OCI-LY7 (cell line): Measurements from ENCODE around the gene POLD2. TPM values are rescaled to one million over a fixed set of nuclear protein-coding genes. Genes with fewer than 3 reads are reported as not detected.
"Not testable (repeated sequence)": the region's sequence is repeated elsewhere in the genome, so short reads cannot be mapped to it uniquely, and the experiment has no call there.

Experiments
- BruUV-seq: library from RNA; stranded (reverse); fragments of 400-500 nt; replicated peaks from 2 replicates; lab custom pipeline; 2021; lab: Mats Ljungman, UMichigan
- CTCF ChIA-PET: fragments of 300-600 bp; sonication (Branson Sonifier 250); formaldehyde crosslinking; loops from one replicate; lab custom pipeline; 2022; ENCODE audit warnings: antibody characterized with exemption; ENCODE audit not compliant: unreplicated experiment; lab: Charles Lee
- POLR2A ChIA-PET: fragments of 300-600 bp; sonication (Branson Sonifier 250); formaldehyde crosslinking; loops from one replicate; lab custom pipeline; 2022; ENCODE audit warnings: antibody characterized with exemption; lab: Charles Lee
- DNase-seq: peaks from one replicate; pipeline ENCODE4 v3.0.0-alpha.2; 2015; ENCODE audit warnings: low spot score
- H2AFZ ChIP-seq: fragments of 200-600 bp; sonication (generic), shearing (Covaris generic); 2 replicates; pipeline ENCODE4 v1.6.1; 2014; ENCODE audit warnings: mild to moderate bottlenecking, antibody characterized with exemption, low read length, moderate library complexity
- H3K27ac ChIP-seq: fragments of 200-600 bp; sonication (generic); 2 replicates; pipeline ENCODE4 v1.5.1; 2014; ENCODE audit warnings: mixed run types, low read depth, mild to moderate bottlenecking, moderate library complexity, low read length, inconsistent platforms; ENCODE audit not compliant: poor library complexity, severe bottlenecking
- H3K36me3 ChIP-seq: fragments of 200-600 bp; sonication (generic); 2 replicates; pipeline ENCODE4 v1.6.1; 2014; ENCODE audit warnings: mild to moderate bottlenecking, antibody characterized with exemption, low read length, moderate library complexity, mixed read lengths; ENCODE audit not compliant: insufficient read depth
- H3K4me1 ChIP-seq: fragments of 200-600 bp; sonication (generic); 2 replicates; pipeline ENCODE4 v1.5.1; 2014; ENCODE audit warnings: mild to moderate bottlenecking, low read length; ENCODE audit not compliant: insufficient read depth, poor library complexity, severe bottlenecking
- H3K4me2 ChIP-seq: fragments of 200-600 bp; sonication (generic); 2 replicates; pipeline ENCODE4 v1.6.1; 2014; ENCODE audit warnings: mild to moderate bottlenecking, low read length
- H3K4me3 ChIP-seq: fragments of 200-600 bp; sonication (generic); 2 replicates; pipeline ENCODE4 v1.5.1; 2014; ENCODE audit warnings: mild to moderate bottlenecking, low read depth, low read length; ENCODE audit not compliant: poor library complexity, severe bottlenecking
- H3K79me2 ChIP-seq: fragments of 200-600 bp; sonication (generic); 2 replicates; pipeline ENCODE4 v1.6.1; 2016; ENCODE audit warnings: low read depth, mild to moderate bottlenecking, low read length, moderate library complexity, mixed read lengths; ENCODE audit not compliant: insufficient read depth
- H3K9me2 ChIP-seq: fragments of 200-600 bp; sonication (generic); 2 replicates; pipeline ENCODE4 v1.6.1; 2016; ENCODE audit warnings: mild to moderate bottlenecking, low read length, mixed read lengths; ENCODE audit not compliant: insufficient read depth
- H3K9me3 ChIP-seq: fragments of 200-600 bp; sonication (generic); 2 replicates; pipeline ENCODE4 v1.6.1; 2014; ENCODE audit warnings: mild to moderate bottlenecking, mixed run types, low read length, mixed read lengths
- H4K20me1 ChIP-seq: fragments of 200-600 bp; sonication (generic); 2 replicates; pipeline ENCODE4 v1.6.1; 2014; ENCODE audit warnings: mild to moderate bottlenecking, antibody characterized with exemption, low read length, moderate library complexity, mixed read lengths; ENCODE audit not compliant: insufficient read depth
- CTCF ChIP-seq: fragments of 200-600 bp; sonication (generic); conservative IDR thresholded peaks from 2 replicates; pipeline ENCODE4 v1.5.1; 2014; ENCODE audit warnings: mild to moderate bottlenecking, antibody characterized with exemption, low read length, moderate library complexity, mixed read lengths
- EZH2phosphoT487 ChIP-seq: fragments of 200-600 bp; sonication (generic); IDR thresholded peaks from 2 replicates; pipeline ENCODE4 v1.6.1; 2018; ENCODE audit warnings: low read depth, borderline replicate concordance, mild to moderate bottlenecking, mixed run types, antibody characterized with exemption, low read length, moderate library complexity, mixed read lengths
- intact Hi-C: fragments of 100-400 bp; cut with micrococcal nuclease; formaldehyde crosslinking; loops from one replicate; pipeline ENCODE4 v1.10.0; 2022; ENCODE audit not compliant: unreplicated experiment
- total RNA-seq, 2 experiments: library from RNA; depleted of rRNA in 1 of 2; stranded (reverse); fragments of >200 nt in 1 of 2; shearing (Covaris generic) in 1 of 2; gene quantifications; 2 replicates each; pipeline ENCODE4 v1.2.3, GENCODE V29; 2014 to 2022

The POLD2 gene
- total RNA-seq, 2 experiments from 2014 or later, result 230 to 261 TPM

GRCh38 chr7:44172352-44172751 lies 49.0 kb upstream of the POLD2 start:
- DNase-seq, result no peak
- TF ChIP-seq CTCF (no peak), EZH2phosphoT487 (no peak)
- H3K4me2 ChIP-seq, result no peak overlapping the region
- ChIA-PET POLR2A (no interaction called here), CTCF (no interaction called here)
- H3K4me3 ChIP-seq, result no peak overlapping the region
- H3K4me1 ChIP-seq, result peaks cover 9% of the 10 kb centered on the region
- H3K27ac ChIP-seq, result no peak overlapping the region
- no peak overlapping the region for H2AFZ ChIP-seq
- no peaks in the 10 kb centered on the region for H3K36me3 ChIP-seq
- no peaks in the 10 kb centered on the region for H3K9me2 ChIP-seq
- no peaks in the 10 kb centered on the region for H4K20me1 ChIP-seq
- intact Hi-C loops, result no loop called here
- BruUV-seq, result no TSS peak
- H3K79me2 ChIP-seq, result no peaks in the 10 kb centered on the region
- no peaks in the 10 kb centered on the region for H3K9me3 ChIP-seq

- H2AFZ ChIP-seq, DNase-seq, H3K4me2 ChIP-seq, intact Hi-C loops, H3K9me2 ChIP-seq, BruUV-seq, H3K9me3 ChIP-seq, POLR2A ChIA-PET, H4K20me1 ChIP-seq, H3K27ac ChIP-seq, H3K4me3 ChIP-seq, H3K36me3 ChIP-seq, CTCF ChIA-PET, H3K79me2 ChIP-seq, H3K4me1 ChIP-seq: not testable (repeated sequence)
Observed at GRCh38 chr7:44171901-44172300, 48.6 kb upstream of the POLD2 start.

GRCh38 chr7:44167920-44168319 lies 44.6 kb upstream of the POLD2 start:
- no peak for TF ChIP-seq EZH2phosphoT487
- TF ChIP-seq CTCF, result no peak

More at GRCh38 chr7:44167920-44168319, 44.6 kb upstream of the POLD2 start:
- peak; percentile 52 for DNase-seq
- no peak overlapping the region for H2AFZ ChIP-seq
- no peak overlapping the region for H3K4me3 ChIP-seq
- ChIA-PET POLR2A (no interaction called here), CTCF (no interaction called here)
- peaks cover 9% of the 10 kb centered on the region for H3K4me1 ChIP-seq
- no peaks in the 10 kb centered on the region for H3K9me2 ChIP-seq
- BruUV-seq, result no TSS peak
- H3K27ac ChIP-seq, result no peak overlapping the region
- peak overlapping the region; percentile 14; the same call in 1 of the 2 replicates for H3K4me2 ChIP-seq
- H3K9me3 ChIP-seq, result no peaks in the 10 kb centered on the region
- intact Hi-C loops, result no loop called here
- H3K79me2 ChIP-seq, result no peaks in the 10 kb centered on the region
- no peaks in the 10 kb centered on the region for H4K20me1 ChIP-seq
- H3K36me3 ChIP-seq, result no peaks in the 10 kb centered on the region
